Subcutaneous adipose tissue (tissue), 4 donors: Measurements from ENCODE around the gene IRF3. TPM values are rescaled to one million over a fixed set of nuclear protein-coding genes. Genes with fewer than 3 reads are reported as not detected.

Source experiments
- CTCF ChIP-seq: fragments of 450-650 bp; IDR thresholded peaks from one replicate; pipeline ENCODE4 v1.5.1; 2016; ENCODE audit warnings: low read depth, mild to moderate bottlenecking, control low read depth, antibody characterized with exemption, moderate library complexity
- total RNA-seq, 4 donors: library from RNA; depleted of rRNA; stranded (reverse); fragments of >200 nt; gene quantifications; one replicate each; pipeline ENCODE4 v1.1.0, GENCODE V29; 2016

Gene IRF3
- 10 to 100 TPM; 21.8 to 66.5 (median 39.0) TPM for total RNA-seq

DNA sequence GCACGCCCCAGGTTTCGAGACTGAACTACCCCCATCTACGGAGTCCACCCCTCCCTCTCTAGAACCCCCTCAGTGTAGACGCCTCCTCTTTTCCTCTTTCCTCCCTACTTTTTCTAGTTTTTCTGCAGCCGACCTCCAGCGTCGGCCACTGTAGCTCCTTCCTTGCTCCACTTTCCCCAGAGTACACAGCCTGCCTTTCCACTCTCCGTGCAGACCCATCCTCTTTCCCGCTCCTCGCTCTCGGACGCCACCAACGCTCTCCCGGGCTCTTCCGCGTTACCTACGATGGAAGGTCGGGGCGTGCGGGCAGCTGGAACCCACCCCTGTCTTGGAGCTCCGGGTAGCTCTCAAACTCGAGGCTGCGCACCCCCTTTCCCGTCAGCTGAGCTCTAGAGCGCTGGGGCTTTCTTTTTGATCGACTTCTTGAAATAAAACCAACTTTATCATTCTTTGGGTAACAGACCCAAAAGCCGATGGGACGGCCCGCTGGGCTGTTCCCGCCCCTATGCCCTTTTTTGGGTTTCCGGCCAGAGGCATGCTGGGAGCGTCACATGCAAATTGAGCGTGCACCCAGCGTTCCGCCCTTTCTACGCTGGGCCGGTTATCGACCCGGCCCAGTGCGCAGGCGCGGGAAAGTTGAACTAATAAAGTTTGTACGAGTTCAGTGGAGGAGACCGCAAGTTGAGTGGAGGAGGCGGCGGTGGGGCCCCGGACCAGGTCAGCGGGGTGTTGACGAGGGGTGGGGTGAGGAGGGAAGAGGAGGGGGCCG is at the start of gene IRF3, which contains the start of gene BCL2L12:
IRF3 (minus strand) TSS at position 507 of the 769 bp plus-strand sequence. CDS start 1,019 bp downstream, outside the sequence.
BCL2L12 (plus strand) TSS at position 583 of the 769 bp plus-strand sequence. CDS start 760 bp downstream, outside the sequence.
- no peak for TF ChIP-seq CTCF

DNA sequence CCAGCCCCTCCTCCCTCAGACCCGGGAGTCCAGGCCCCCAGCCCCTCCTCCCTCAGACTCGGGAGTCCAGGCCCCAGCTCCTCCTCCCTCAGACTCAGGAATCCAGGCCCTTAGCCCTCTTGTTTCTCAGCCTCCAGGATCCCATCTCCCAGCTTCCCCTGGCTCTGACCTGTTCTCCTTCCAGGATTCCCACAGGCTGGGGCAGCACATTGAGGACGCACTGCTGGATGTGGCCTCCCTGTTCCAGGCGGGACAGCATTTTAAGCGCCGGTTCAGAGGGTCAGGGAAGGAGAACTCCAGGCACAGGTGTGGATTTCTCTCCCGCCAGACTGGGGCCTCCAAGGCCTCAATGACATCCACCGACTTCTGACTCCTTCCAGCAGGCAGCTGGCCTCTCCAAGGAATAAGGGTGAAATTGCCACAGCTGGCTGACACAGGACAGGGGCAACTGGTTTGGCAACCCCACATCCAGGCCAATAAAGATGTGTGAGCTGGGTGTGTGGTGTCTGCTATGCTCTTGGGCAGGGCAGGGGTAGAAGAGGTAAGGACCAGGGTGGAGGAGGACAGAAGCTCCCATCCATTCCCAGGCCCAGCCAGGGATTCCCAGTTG is 47.7 kb upstream of the IRF3 start:
- TF ChIP-seq CTCF = no peak

DNA sequence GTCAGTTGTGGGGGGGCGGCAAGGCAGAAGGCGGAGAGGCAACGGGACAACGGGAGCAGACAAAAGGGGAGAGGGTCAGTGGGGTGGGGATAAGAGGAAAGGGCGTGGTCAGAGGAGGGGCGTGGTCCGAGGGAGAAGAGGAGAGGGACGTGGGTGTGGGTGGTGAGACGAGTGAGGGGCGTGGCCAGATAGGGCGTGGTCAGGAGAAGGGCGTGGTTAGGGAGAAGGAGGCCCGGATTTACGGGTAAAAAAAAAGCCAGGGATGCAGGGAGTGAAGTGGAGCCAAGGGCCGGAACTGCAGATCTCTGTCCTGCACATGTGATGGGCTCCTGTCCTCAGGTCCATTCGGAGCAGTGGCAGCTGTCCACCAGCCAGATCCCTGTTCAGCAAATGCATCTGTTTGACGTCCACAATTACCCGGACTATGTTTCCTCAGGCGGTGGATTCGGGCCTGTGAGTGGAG is 46.8 kb upstream of the IRF3 start:
- TF ChIP-seq CTCF = no peak

- no peak for TF ChIP-seq CTCF
Observed at GRCh38 chr19:49710372-49710951, 44.8 kb upstream of the IRF3 start.

GRCh38 chr19:49705919-49706318 is 40.3 kb upstream of the IRF3 start:
- TF ChIP-seq CTCF = no peak

- no peak for TF ChIP-seq CTCF
Observed at GRCh38 chr19:49704888-49705642, 39.4 kb upstream of the IRF3 start.
